GM12878 (cell line): ENCODE data around the gene ETV2. TPM values are rescaled to one million over a fixed set of nuclear protein-coding genes. Genes with fewer than 3 reads are reported as not detected.

Experiments
- BACH1 ChIP-seq: fragments of 450-650 bp; IDR thresholded peaks from 2 replicates; pipeline ENCODE4 v1.6.1; 2017; ENCODE audit warnings: mild to moderate bottlenecking, borderline replicate concordance
- CBFB ChIP-seq: IDR thresholded peaks from 2 replicates; pipeline ENCODE4 v1.6.1; 2016; ENCODE audit warnings: antibody characterized with exemption, low read depth
- CBX3 ChIP-seq: fragments of 200-600 bp; sonication (generic); IDR thresholded peaks from 2 replicates; pipeline ENCODE4 v1.6.1; 2016; ENCODE audit warnings: low read depth, borderline replicate concordance
- EED ChIP-seq: sonication (generic); IDR thresholded peaks from 2 replicates; pipeline ENCODE4 v1.6.1; 2016; ENCODE audit warnings: antibody characterized with exemption, low read depth
- EGR1 ChIP-seq, 2 experiments: IDR thresholded peaks; 1 replicate in 1 of 2; 2 replicates in 1 of 2; pipeline ENCODE4 v1.6.1; 2011 to 2012; ENCODE audit warnings: low read depth in 2 of 2, low read length in 2 of 2, borderline replicate concordance in 1 of 2, mild to moderate bottlenecking in 1 of 2, moderate library complexity in 1 of 2
- FOS ChIP-seq: IDR thresholded peaks from 3 replicates; pipeline ENCODE4 v1.6.1; 2011; ENCODE audit warnings: borderline replicate concordance; ENCODE audit not compliant: insufficient read length; ENCODE audit errors: extremely low read depth
- GATAD2B ChIP-seq: fragments of 450-650 bp; conservative IDR thresholded peaks from 2 replicates; pipeline ENCODE4 v1.6.1; 2017; ENCODE audit warnings: low read depth, mild to moderate bottlenecking, moderate library complexity
- KDM1A ChIP-seq: fragments of 200-600 bp; sonication (generic); IDR thresholded peaks from 2 replicates; pipeline ENCODE4 v1.6.1; 2016; ENCODE audit warnings: borderline replicate concordance
- LARP7 ChIP-seq: fragments of 450-650 bp; IDR thresholded peaks from 2 replicates; pipeline ENCODE4 v1.6.1; 2017; ENCODE audit warnings: mild to moderate bottlenecking
- MEF2B ChIP-seq: fragments of 450-650 bp; IDR thresholded peaks from 2 replicates; pipeline ENCODE4 v1.6.1; 2018; ENCODE audit warnings: mild to moderate bottlenecking, moderate library complexity; ENCODE audit not compliant: partially characterized antibody, poor library complexity, severe bottlenecking
- NFXL1 ChIP-seq: fragments of 450-650 bp; IDR thresholded peaks from 2 replicates; pipeline ENCODE4 v1.6.1; 2017; ENCODE audit warnings: antibody characterized with exemption, mild to moderate bottlenecking, borderline replicate concordance
- PAX8 ChIP-seq: fragments of 450-650 bp; IDR thresholded peaks from 2 replicates; pipeline ENCODE4 v1.6.1; 2017; ENCODE audit warnings: mild to moderate bottlenecking, moderate library complexity
- PML ChIP-seq: IDR thresholded peaks from 2 replicates; pipeline ENCODE4 v1.6.1; 2012; ENCODE audit warnings: low read length, inconsistent platforms
- POLR2A ChIP-seq: IDR thresholded peaks from 2 replicates; pipeline ENCODE4 v1.6.1; 2011; ENCODE audit warnings: low read depth, mild to moderate bottlenecking, low read length
- POLR2AphosphoS2 ChIP-seq: IDR thresholded peaks from 2 replicates; pipeline ENCODE4 v1.6.1; 2011; ENCODE audit warnings: low read depth, mild to moderate bottlenecking, low read length, improper control_type of control experiment, moderate library complexity
- POU2F2 ChIP-seq: IDR thresholded peaks from 3 replicates; pipeline ENCODE4 v1.6.1; 2011; ENCODE audit warnings: low read depth, mild to moderate bottlenecking, low read length, borderline replicate concordance
- RFX5 ChIP-seq: IDR thresholded peaks from 2 replicates; pipeline ENCODE4 v1.6.1; 2011; ENCODE audit warnings: low read depth, low read length, improper control_type of control experiment
- SMAD5 ChIP-seq: IDR thresholded peaks from 2 replicates; pipeline ENCODE4 v1.6.1; 2016; ENCODE audit warnings: antibody characterized with exemption, low read depth
- SPI1 ChIP-seq: IDR thresholded peaks from 2 replicates; pipeline ENCODE4 v1.6.1; 2011; ENCODE audit warnings: low read depth, mild to moderate bottlenecking, low read length, moderate library complexity, borderline replicate concordance; ENCODE audit not compliant: insufficient read depth
- SUZ12 ChIP-seq: fragments of 200-600 bp; sonication (generic); IDR thresholded peaks from one replicate; pipeline ENCODE4 v1.6.1; 2018; ENCODE audit warnings: antibody characterized with exemption, mild to moderate bottlenecking; ENCODE audit not compliant: unreplicated experiment
- polyA plus RNA-seq, 11 experiments: library from polyadenylated mRNA; depleted of rRNA in 4 of 11; unstranded in 6 of 11; stranded (reverse) in 5 of 11; fragments of >200 nt; fragmentation: Nextera tagmentation in 4 of 11; fragmentation: Illumina TruSeq in 1 of 11; extraction: Ambion mirVana in 4 of 11; extraction: Trizol in 1 of 11; gene quantifications; 1 replicate in 1 of 11; 2 replicates in 10 of 11; pipeline versions ENCODE4 v1.2.1 to v1.2.3, GENCODE V29; 2011 to 2016; ENCODE audit warnings: inconsistent platforms in 2 of 11, missing spikeins in 2 of 11, low read depth in 1 of 11
- total RNA-seq, 4 experiments: library from RNA; depleted of rRNA in 3 of 4; stranded (reverse); fragments of >200 nt in 3 of 4; fragmentation: Illumina TruSeq in 1 of 4; extraction: Trizol in 1 of 4; gene quantifications; 2 replicates each; pipeline versions ENCODE4 v1.2.1 to v1.2.3, GENCODE V29; 2013 to 2021
- TF ChIP-seq, protein P1 (sequence below): fragments of 450-650 bp; IDR thresholded peaks from 2 replicates; pipeline ENCODE4 v1.6.1; 2016; ENCODE audit warnings: mild to moderate bottlenecking, moderate library complexity, borderline replicate concordance
- TF ChIP-seq, protein P2 (sequence below): IDR thresholded peaks from 2 replicates; pipeline ENCODE4 v1.6.1; 2012; ENCODE audit warnings: improper control_type of control experiment, low read depth, low read length; ENCODE audit not compliant: insufficient replicate concordance

ETV2 gene
- total and polyA plus RNA-seq, 10 of the 15 experiments (the other 5 are each of a cell fraction or from before 2014, with no cell fraction given) = 0.10 to 1.4 (median 0.54) TPM; not detected in 1

DNA sequence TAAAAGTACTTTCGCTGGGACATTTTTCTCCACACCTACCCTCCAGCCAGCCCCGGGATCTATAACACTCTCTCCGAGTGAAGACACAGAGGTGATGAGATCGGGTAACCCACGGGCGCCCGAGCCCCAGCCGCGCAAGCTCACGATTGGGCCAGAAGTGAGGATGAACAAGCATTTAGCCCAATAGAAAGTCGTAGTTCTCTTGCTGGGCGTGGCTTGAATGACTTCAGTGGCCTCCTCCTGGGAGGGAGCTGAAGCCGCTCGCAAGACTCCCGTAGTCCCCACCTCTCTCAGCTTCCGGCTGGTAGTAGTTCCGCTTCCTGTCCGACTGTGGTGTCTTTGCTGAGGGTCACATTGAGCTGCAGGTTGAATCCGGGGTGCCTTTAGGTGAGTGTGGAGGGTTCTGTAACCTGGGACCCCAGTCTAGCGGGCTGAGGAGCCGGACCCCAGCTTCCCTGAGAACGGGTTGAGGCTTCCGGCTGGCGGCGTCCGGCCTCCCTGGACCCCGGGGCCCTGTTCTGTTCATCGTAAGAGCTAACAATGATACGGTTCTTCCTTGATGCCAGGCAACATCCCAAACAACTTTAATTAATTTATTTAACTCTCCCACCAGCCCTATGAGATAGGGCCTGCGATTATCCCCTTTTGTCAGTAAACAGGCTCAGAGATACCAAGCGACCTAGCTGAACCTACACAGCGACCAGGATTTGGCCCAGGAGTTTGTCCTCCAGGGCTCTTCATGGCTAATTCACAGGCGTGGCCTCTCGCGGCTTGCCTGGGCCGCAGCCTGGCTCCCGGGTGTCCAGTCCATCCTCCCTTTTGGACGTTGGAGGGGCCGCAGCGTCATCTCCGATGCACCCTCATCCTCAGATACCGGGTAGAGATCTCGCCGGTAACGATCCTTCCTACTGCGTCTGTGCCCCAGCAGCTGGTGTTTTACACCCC is 6.7 kb downstream of the ETV2 start, which contains the start of gene COX6B1 (continued):
- TF ChIP-seq MEF2B (no peak), LARP7 (no peak), BACH1 (no peak), CBX3 (no peak), PML (peak; percentile 83), GATAD2B (no peak), RFX5 (no peak), EED (no peak), CBFB (no peak), POLR2AphosphoS2 (peak; percentile 76; the same call in 1 of the 2 replicates), NFXL1 (no peak), FOS (peak; percentile 71), PAX8 (no peak), POU2F2 (peak; percentile 64; the same call in 1 of the 3 replicates), SUZ12 (no peak), POLR2A (peak; percentile 91), KDM1A (no peak), SPI1 (peak; percentile 48; the same call in 1 of the 2 replicates), EGR1 (IDR thresholded peaks at IDR 0.05; ENCODE audit: borderline replicate concordance in 1 of 2, low read depth in 2 of 2, low read length in 2 of 2) (no peak), SMAD5 (peak; percentile 79)
- TF ChIP-seq, protein P1, sequence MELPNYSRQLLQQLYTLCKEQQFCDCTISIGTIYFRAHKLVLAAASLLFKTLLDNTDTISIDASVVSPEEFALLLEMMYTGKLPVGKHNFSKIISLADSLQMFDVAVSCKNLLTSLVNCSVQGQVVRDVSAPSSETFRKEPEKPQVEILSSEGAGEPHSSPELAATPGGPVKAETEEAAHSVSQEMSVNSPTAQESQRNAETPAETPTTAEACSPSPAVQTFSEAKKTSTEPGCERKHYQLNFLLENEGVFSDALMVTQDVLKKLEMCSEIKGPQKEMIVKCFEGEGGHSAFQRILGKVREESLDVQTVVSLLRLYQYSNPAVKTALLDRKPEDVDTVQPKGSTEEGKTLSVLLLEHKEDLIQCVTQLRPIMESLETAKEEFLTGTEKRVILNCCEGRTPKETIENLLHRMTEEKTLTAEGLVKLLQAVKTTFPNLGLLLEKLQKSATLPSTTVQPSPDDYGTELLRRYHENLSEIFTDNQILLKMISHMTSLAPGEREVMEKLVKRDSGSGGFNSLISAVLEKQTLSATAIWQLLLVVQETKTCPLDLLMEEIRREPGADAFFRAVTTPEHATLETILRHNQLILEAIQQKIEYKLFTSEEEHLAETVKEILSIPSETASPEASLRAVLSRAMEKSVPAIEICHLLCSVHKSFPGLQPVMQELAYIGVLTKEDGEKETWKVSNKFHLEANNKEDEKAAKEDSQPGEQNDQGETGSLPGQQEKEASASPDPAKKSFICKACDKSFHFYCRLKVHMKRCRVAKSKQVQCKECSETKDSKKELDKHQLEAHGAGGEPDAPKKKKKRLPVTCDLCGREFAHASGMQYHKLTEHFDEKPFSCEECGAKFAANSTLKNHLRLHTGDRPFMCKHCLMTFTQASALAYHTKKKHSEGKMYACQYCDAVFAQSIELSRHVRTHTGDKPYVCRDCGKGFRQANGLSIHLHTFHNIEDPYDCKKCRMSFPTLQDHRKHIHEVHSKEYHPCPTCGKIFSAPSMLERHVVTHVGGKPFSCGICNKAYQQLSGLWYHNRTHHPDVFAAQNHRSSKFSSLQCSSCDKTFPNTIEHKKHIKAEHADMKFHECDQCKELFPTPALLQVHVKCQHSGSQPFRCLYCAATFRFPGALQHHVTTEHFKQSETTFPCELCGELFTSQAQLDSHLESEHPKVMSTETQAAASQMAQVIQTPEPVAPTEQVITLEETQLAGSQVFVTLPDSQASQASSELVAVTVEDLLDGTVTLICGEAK = peak; percentile 94
- TF ChIP-seq, protein P2, sequence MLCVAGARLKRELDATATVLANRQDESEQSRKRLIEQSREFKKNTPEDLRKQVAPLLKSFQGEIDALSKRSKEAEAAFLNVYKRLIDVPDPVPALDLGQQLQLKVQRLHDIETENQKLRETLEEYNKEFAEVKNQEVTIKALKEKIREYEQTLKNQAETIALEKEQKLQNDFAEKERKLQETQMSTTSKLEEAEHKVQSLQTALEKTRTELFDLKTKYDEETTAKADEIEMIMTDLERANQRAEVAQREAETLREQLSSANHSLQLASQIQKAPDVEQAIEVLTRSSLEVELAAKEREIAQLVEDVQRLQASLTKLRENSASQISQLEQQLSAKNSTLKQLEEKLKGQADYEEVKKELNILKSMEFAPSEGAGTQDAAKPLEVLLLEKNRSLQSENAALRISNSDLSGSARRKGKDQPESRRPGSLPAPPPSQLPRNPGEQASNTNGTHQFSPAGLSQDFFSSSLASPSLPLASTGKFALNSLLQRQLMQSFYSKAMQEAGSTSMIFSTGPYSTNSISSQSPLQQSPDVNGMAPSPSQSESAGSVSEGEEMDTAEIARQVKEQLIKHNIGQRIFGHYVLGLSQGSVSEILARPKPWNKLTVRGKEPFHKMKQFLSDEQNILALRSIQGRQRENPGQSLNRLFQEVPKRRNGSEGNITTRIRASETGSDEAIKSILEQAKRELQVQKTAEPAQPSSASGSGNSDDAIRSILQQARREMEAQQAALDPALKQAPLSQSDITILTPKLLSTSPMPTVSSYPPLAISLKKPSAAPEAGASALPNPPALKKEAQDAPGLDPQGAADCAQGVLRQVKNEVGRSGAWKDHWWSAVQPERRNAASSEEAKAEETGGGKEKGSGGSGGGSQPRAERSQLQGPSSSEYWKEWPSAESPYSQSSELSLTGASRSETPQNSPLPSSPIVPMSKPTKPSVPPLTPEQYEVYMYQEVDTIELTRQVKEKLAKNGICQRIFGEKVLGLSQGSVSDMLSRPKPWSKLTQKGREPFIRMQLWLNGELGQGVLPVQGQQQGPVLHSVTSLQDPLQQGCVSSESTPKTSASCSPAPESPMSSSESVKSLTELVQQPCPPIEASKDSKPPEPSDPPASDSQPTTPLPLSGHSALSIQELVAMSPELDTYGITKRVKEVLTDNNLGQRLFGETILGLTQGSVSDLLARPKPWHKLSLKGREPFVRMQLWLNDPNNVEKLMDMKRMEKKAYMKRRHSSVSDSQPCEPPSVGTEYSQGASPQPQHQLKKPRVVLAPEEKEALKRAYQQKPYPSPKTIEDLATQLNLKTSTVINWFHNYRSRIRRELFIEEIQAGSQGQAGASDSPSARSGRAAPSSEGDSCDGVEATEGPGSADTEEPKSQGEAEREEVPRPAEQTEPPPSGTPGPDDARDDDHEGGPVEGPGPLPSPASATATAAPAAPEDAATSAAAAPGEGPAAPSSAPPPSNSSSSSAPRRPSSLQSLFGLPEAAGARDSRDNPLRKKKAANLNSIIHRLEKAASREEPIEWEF = no peak
